ENCODE data around the gene TSHZ1. TPM values are rescaled to one million over a fixed set of nuclear protein-coding genes. Genes with fewer than 3 reads are reported as not detected.
A peak's percentile ranks its signal among the peaks of the same experiment; 100 is the strongest.

TSHZ1 gene
- total RNA-seq, 1 donor from 2014 or later = 32.0 TPM

GRCh38 chr18:75207310-75208154 lies 3.1 kb upstream of the TSHZ1 start:
- DNase-seq (ENCODE audit: low spot score) = no peak

- peak; percentile 41 for DNase-seq (ENCODE audit: low spot score)
Observed at GRCh38 chr18:75208155-75208835, 2.3 kb upstream of the TSHZ1 start.

DNA sequence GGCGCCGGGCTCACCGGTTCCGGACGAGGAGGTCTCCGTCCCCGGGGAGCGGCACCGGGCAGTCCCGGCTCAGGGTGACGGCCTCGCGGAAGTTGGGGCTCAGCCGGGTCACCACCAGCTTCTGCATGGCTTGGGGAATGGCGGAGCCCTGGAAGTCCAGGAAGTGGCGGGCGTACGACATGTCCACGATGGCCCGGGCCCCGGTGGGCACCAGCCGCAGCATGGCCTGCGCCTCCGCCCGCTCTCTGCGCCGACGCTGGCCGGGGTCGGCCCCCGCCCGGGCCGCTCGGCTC lies 1.8 kb upstream of the TSHZ1 start:
- no peak for DNase-seq (ENCODE audit: low spot score)

GRCh38 chr18:75209129-75209950 lies 1.3 kb upstream of the TSHZ1 start, which contains the start of gene PTGR3:
TSS of gene PTGR3 (minus strand) at chr18:75209139. CDS start at chr18:75209058, 81 bp downstream.
- DNase-seq (ENCODE audit: low spot score) = peak; percentile 77

DNA sequence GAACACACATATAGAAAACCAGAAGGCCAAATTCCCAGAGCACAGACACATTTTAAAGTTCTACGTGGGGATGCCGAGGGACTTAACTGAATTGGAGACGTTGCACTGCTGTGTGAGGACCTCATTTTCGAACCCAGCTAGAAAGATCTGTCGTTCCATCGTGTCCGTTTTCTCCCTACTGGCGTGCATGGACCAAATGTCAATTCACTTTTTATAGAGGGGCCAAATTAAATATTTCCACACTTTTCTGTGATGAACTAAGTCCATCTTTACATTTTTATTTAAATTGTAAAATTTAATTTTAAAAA lies 692 bp upstream of the TSHZ1 start:
- no peak for DNase-seq (ENCODE audit: low spot score)

DNA sequence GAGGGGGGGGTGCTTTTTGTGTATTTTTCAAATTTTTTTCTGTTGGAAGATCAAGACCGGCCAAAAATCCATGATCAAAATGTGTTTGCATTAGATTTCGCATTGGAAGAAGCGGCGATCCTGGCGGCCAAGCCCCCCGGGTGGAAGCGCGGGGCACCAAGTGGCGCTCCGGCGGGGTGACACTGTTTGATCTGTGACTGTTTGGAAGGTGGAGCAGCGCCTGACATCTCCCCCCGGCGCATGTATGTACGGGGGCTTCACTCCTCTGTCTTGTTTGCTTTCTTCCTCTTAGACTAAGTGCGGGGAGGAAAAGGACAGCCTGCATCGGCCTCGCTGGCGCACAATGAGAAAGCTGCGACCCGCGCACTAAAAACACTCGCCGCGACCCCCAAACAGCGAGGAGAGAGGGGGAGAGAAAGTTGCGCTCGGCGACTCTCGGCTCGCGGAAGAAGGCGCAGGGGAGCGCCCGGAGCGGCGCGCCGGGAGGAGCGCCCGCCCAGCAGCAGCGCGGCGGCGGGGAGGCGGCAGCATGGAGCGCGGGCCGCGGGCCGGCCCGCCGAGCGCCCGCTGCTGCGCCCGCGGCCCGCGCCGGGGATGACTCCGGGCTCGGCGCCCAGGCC lies 515 bp downstream of the TSHZ1 start:
- DNase-seq (ENCODE audit: low spot score) = no peak

DNA sequence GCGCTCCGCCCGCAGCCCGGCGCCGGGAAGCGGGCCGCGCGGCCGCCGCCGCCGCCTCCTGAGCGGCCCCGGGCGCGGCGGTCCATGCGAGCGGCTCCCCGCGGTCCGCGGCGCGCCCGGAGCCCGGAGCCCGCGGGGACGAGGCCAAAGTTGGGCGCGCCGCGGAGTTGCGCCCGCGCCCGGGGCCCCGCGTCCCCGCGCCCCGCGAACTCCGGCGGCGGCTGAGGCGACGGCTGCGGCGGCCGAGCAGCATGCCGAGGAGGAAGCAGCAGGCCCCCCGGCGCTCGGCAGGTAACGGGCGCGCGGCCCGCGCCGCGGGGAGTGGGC lies 992 bp downstream of the TSHZ1 start:
- no peak for DNase-seq (ENCODE audit: low spot score)

DNA sequence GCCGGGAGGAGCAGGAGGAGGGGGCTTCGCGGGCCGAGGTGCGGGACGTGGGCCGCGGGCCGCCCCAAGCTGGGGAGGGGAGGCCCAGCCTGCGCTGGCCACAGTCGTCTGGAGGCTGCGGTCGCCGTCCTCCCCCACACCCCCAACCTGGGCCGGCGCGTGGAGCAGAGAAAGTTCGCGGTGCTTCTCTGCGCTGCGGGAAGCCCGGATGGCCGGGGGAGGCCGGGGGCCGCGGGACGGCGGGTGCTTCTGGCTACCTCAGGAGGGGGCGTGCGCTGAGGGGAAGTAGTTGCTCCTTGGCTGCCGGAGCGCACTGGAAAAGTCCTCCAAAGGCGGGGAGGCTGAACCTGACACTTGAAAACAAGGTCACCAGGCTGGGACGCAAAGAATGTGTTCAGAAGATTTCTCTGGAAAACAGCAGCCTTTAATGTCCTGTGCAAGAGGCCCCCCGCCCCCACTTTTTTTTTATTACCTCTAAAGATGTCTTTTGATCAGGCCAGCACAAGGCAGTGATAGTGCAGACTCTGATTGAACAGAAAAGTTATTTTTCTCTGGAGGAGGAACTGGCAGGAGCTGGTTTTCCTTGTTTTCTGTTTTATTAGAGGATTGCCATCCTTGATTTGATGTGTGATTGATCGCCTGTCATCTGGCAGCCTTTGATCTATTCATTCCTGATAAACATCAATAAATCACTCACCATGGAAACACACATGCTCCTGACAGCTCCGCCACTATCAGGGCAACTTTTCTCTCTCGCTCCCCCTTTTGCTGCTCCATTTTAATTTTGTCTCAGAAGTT lies 1.6 kb downstream of the TSHZ1 start:
- no peak for DNase-seq (ENCODE audit: low spot score)

DNA sequence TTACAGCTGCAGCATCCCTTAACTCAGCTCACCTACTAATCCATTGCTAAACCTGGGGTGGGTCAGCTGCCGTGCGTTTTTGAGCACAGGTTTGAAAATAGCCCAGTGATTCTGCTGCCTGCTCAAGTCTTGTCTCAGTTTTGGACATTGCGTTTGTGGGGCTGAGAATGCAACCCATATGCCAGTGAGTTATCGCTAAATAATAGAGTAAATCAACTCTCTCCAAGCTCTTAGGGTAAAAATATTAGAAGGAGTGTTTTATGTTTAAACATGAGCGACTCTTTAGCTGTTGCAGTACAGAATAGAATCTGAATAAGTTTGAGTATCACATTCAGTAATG lies 2.1 kb downstream of the TSHZ1 start:
- DNase-seq (ENCODE audit: low spot score) = no peak

GRCh38 chr18:75213611-75214331 lies 3.2 kb downstream of the TSHZ1 start:
- DNase-seq (ENCODE audit: low spot score) = peak; percentile 56

- no peak for DNase-seq (ENCODE audit: low spot score)
Observed at GRCh38 chr18:75214332-75214690, 3.7 kb downstream of the TSHZ1 start.

GRCh38 chr18:75214766-75215510 lies 4.3 kb downstream of the TSHZ1 start:
- peak; percentile 77 for DNase-seq (ENCODE audit: low spot score)

DNA sequence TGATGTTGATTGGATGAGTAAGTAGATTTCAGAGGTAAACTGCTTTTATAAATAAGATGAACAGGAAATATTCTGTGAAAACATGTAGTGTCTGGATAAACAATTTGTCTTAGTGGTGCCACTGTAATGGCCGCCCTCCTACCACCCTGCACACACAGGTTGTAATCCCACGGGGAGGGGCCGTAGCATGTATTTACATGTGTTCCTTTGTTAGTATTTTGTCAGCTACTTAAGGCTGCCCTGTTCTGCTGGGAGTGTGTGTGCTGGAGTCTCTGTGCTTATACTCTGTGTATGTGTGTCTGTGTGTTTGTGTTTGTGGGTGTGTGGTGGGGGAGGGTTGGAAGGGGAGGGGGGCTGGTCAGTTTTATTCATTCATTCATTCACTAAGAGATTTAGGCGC lies 5.1 kb downstream of the TSHZ1 start:
- no peak for DNase-seq (ENCODE audit: low spot score)

DNA sequence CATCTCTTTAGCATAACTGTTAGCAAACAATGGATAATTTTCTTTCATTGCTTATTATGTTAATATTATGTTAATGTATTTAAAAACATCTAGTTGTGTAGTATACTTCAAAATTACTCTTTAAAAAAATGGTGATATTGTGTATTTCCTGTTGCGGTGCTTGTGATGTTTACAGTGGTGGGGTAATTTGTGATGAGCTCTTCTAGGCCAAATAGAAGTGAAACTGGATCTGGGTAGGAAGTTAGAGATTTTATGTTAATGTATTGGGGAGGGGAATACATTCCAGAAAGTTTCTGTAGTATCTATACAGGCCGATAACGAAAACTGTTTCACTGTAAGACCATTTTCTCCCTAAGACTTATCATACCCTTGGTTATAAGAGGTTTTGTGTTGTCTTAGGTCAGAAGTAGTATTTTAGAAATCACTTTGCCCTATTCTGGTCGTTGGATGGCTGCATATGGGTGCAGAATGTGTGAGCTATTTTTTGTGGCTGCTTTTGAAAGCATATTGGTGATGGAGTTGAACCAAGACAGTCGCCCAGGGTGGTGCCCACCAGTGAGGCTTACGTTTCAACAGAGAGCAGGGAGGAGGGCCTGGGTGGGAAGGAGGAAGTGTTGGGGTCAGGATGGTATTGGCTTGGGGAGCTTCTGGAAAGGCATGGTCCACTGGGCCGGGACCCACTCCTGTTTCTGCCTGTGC lies 5.8 kb downstream of the TSHZ1 start:
- DNase-seq (ENCODE audit: low spot score) = no peak

DNA sequence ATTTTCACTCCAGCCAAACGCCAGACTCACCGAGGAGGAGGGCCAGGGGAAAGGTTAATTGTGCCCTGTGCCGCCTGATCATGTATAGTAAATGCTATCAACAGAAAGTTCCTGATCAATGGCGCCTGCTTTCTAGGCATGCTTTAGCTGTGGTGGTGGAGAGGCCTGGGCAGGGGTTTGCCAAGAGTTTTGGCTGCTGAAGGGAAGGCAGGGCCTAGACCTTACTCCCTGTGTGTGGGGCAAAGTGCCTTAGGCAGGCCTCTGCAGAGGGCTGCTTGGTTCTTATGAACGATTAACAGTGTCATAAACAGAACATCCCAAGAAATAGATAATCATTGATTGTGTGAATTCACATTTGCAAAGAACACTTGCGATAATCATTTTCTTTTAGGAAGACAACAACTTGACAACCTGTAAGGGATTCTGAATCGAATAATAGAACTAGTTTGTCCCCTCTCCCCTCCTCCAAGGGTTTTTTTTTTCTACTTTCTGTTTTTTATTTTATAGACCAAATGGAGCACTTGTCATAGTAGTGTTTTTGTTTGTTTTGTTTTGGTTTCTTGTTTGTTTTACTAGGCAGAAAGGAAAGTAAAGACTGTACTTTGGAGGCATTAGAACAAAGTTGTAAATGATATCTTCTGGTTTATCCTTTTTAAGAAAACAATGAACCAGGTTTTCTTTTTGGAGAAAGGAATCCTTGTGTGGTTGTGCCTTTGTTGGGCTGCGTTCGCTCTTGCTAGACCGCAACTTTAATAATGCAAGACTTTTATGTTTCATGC lies 6.5 kb downstream of the TSHZ1 start:
- no peak for DNase-seq (ENCODE audit: low spot score)

- no peak for DNase-seq (ENCODE audit: low spot score)
Observed at GRCh38 chr18:75218065-75218923, 7.7 kb downstream of the TSHZ1 start.

DNA sequence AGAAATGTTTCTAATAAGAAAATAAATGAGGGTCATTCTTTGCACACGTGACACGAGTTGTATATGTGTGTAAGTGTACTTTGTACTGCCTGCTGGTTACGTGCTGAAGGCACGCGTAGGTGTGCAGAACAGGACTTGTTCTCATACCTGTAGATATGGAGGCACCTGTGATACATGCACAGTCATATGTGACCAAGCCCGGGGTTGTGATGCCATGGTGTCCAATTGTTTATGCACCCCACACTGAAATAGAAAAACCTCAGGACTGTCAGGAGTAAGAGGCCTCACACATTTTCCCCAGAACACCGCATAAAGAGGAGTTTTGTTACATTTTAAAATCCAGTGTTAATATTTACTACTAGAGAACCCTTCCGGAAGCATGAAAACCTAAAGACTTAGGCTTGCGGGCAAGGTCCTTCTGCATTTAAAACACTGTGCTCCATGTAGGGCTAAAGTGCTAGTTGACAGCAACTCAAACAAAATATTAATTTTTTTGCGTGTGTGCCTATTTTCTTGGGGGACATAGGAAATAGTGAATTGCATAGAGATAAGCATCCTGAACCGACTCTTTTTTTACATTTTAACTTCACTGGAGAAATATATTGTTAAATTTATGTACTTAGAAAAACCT lies 9.3 kb downstream of the TSHZ1 start:
- no peak for DNase-seq (ENCODE audit: low spot score)
